ENCODE measurements around the gene ZNF296.

- TF ChIP-seq, protein P1, sequence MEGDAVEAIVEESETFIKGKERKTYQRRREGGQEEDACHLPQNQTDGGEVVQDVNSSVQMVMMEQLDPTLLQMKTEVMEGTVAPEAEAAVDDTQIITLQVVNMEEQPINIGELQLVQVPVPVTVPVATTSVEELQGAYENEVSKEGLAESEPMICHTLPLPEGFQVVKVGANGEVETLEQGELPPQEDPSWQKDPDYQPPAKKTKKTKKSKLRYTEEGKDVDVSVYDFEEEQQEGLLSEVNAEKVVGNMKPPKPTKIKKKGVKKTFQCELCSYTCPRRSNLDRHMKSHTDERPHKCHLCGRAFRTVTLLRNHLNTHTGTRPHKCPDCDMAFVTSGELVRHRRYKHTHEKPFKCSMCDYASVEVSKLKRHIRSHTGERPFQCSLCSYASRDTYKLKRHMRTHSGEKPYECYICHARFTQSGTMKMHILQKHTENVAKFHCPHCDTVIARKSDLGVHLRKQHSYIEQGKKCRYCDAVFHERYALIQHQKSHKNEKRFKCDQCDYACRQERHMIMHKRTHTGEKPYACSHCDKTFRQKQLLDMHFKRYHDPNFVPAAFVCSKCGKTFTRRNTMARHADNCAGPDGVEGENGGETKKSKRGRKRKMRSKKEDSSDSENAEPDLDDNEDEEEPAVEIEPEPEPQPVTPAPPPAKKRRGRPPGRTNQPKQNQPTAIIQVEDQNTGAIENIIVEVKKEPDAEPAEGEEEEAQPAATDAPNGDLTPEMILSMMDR (IDR thresholded peaks at IDR 0.05; ENCODE audit: low read length): no peak
- TF ChIP-seq EZH2 (optimal IDR thresholded peaks at IDR 0.05; ENCODE audit: low read depth, low read length): no peak
Observed at GRCh38 chr19:45090606-45091005, 14.3 kb upstream of the ZNF296 start.

All from MM.1S (cell line).